MM.1S (cell line): Measurements from ENCODE around the gene ZBTB38.

ENCODE experiments used
- DNase-seq: peaks from one replicate; pipeline ENCODE4 v3.0.0-alpha.2; 2015
- H2AFZ ChIP-seq: fragments of 300-600 bp; sonication (generic); 2 replicates; pipeline ENCODE4 v1.6.0; 2016; ENCODE audit warnings: antibody characterized with exemption, low read length
- H3F3A ChIP-seq: fragments of 300-600 bp; sonication (generic); 2 replicates; pipeline ENCODE4 v1.6.1; 2016; ENCODE audit warnings: mild to moderate bottlenecking, antibody characterized with exemption, low read length, moderate library complexity, mixed read lengths; ENCODE audit not compliant: insufficient read depth
- H3K27ac ChIP-seq: fragments of 300-600 bp; sonication (generic); 2 replicates; pipeline ENCODE4 v1.5.1; 2016; ENCODE audit warnings: mild to moderate bottlenecking, low read length
- H3K27me3 ChIP-seq: fragments of 300-600 bp; sonication (generic); replicated peaks from 2 replicates; pipeline ENCODE4 v1.6.0; 2016; ENCODE audit warnings: low read length; ENCODE audit not compliant: insufficient read depth
- H3K36me3 ChIP-seq: fragments of 300-600 bp; sonication (generic); replicated peaks from 2 replicates; pipeline ENCODE4 v1.6.1; 2016; ENCODE audit warnings: mild to moderate bottlenecking, low read length, mixed read lengths; ENCODE audit not compliant: insufficient read depth
- H3K4me1 ChIP-seq: fragments of 300-600 bp; sonication (generic); 2 replicates; pipeline ENCODE4 v1.6.1; 2016; ENCODE audit warnings: low read length, mixed read lengths
- H3K4me2 ChIP-seq: fragments of 300-600 bp; sonication (generic); 2 replicates; pipeline ENCODE4 v1.6.0; 2016; ENCODE audit warnings: low read depth, low read length
- H3K4me3 ChIP-seq: fragments of 300-600 bp; sonication (generic); 2 replicates; pipeline ENCODE4 v1.5.1; 2016; ENCODE audit warnings: low read length, mixed read lengths
- H3K79me2 ChIP-seq: fragments of 300-600 bp; sonication (generic); 2 replicates; pipeline ENCODE4 v1.6.1; 2016; ENCODE audit warnings: mixed run types, low read length, mixed read lengths
- H3K9ac ChIP-seq: fragments of 300-600 bp; sonication (generic); 2 replicates; pipeline ENCODE4 v1.6.1; 2016; ENCODE audit warnings: low read length, mixed read lengths
- H3K9me2 ChIP-seq: fragments of 300-600 bp; sonication (generic); replicated peaks from 2 replicates; pipeline ENCODE4 v1.6.1; 2016; ENCODE audit warnings: mild to moderate bottlenecking, low read length, mixed read lengths; ENCODE audit not compliant: insufficient read depth
- H3K9me3 ChIP-seq: fragments of 300-600 bp; sonication (generic); replicated peaks from 2 replicates; pipeline ENCODE4 v1.6.1; 2016; ENCODE audit warnings: mild to moderate bottlenecking, low read length, mixed read lengths; ENCODE audit not compliant: insufficient read depth
- H4K20me1 ChIP-seq: fragments of 300-600 bp; sonication (generic); 2 replicates; pipeline ENCODE4 v1.6.1; 2016; ENCODE audit warnings: mild to moderate bottlenecking, low read length, moderate library complexity, mixed read lengths; ENCODE audit not compliant: insufficient read depth
- EZH2 ChIP-seq: fragments of 300-600 bp; sonication (generic); optimal IDR thresholded peaks from 2 replicates; pipeline ENCODE3; 2017; ENCODE audit warnings: low read depth, mild to moderate bottlenecking, antibody characterized with exemption, low read length, mixed read lengths
- EZH2phosphoT487 ChIP-seq: fragments of 300-600 bp; sonication (generic); IDR thresholded peaks from 2 replicates; pipeline ENCODE4 v1.6.1; 2018; ENCODE audit warnings: antibody characterized with exemption, low read length
- TF ChIP-seq, protein P1 (sequence below): fragments of 300-600 bp; sonication (generic); IDR thresholded peaks from 2 replicates; pipeline ENCODE4 v1.5.1; 2016; ENCODE audit warnings: antibody characterized with exemption, low read length, mixed read lengths

ZBTB38 gene

DNA sequence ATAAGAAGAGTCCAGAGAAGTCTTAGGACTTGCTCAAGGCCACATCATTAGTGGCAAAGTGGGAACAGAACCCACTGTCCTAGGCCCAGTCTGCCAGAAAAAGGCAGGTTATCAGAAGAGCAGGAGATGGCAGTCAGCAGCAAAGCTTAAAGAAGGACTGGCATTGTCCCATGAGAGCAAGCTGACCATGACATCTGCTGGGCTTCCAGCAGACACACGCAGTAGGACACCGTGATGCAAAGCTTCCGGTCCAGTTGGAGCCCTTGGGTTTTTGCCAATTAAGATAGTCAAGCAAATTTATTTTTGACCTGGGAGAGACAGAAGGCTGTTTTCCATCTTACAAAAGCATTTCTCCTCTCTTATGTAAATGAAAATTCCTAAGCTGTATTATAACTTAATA, 42.1 kb downstream of the ZBTB38 start:
- peak overlapping the region; percentile 61 for H3K4me2 ChIP-seq
- no peaks in the 10 kb centered on the region for H3K9me2 ChIP-seq
- TF ChIP-seq, protein P1, sequence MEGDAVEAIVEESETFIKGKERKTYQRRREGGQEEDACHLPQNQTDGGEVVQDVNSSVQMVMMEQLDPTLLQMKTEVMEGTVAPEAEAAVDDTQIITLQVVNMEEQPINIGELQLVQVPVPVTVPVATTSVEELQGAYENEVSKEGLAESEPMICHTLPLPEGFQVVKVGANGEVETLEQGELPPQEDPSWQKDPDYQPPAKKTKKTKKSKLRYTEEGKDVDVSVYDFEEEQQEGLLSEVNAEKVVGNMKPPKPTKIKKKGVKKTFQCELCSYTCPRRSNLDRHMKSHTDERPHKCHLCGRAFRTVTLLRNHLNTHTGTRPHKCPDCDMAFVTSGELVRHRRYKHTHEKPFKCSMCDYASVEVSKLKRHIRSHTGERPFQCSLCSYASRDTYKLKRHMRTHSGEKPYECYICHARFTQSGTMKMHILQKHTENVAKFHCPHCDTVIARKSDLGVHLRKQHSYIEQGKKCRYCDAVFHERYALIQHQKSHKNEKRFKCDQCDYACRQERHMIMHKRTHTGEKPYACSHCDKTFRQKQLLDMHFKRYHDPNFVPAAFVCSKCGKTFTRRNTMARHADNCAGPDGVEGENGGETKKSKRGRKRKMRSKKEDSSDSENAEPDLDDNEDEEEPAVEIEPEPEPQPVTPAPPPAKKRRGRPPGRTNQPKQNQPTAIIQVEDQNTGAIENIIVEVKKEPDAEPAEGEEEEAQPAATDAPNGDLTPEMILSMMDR: peak; percentile 16; the same call in 1 of the 2 replicates
- no peak for TF ChIP-seq EZH2
- no peak for TF ChIP-seq EZH2phosphoT487
- H3K9ac ChIP-seq: peak overlapping the region; percentile 100
- H3K79me2 ChIP-seq: peaks cover 100% of the 10 kb centered on the region
- DNase-seq: peak; percentile 70
- peaks cover 99% of the 10 kb centered on the region for H3F3A ChIP-seq
- H3K27ac ChIP-seq: peak overlapping the region; percentile 98
- H3K27me3 ChIP-seq: no peaks in the 10 kb centered on the region
- H3K4me3 ChIP-seq: peak overlapping the region; percentile 18; the same call in 1 of the 2 replicates
- H4K20me1 ChIP-seq: 0 out of 2 replicates have a peak, but pooled peaks cover 4% of the 10 kb centered on the region
- H3K4me1 ChIP-seq: peaks cover 97% of the 10 kb centered on the region
- peaks cover 33% of the 10 kb centered on the region for H3K36me3 ChIP-seq
- no peak overlapping the region for H2AFZ ChIP-seq
- no peaks in the 10 kb centered on the region for H3K9me3 ChIP-seq

DNA sequence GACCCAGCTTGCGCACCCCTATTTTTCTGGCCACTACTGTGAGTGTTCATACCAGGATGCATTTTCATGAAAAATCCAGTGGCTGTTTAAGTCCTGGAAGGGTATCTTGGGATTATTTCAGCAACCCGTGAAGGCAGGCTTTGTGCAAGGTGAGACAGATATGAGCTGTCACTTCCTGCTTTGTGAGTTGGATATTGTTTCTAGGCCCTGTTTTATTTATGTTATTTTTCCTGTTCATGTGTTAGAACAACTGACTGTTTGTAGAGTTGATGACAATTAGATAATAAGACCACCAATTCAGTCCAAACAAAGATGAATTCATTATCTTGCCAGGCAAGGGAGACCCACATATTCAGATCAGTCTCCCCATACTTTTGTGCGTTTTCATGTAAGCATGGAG, 42.5 kb downstream of the ZBTB38 start:
- no peak overlapping the region for H2AFZ ChIP-seq
- H3K79me2 ChIP-seq: peaks cover 100% of the 10 kb centered on the region
- H3K9ac ChIP-seq: peak overlapping the region; percentile 100
- peaks cover 97% of the 10 kb centered on the region for H3K4me1 ChIP-seq
- DNase-seq: no peak
- no peaks in the 10 kb centered on the region for H3K27me3 ChIP-seq
- no peaks in the 10 kb centered on the region for H3K9me3 ChIP-seq
- H3K4me2 ChIP-seq: peak overlapping the region; percentile 61
- peak overlapping the region; percentile 98 for H3K27ac ChIP-seq
- peaks cover 37% of the 10 kb centered on the region for H3K36me3 ChIP-seq
- H3F3A ChIP-seq: peaks cover 99% of the 10 kb centered on the region
- no peak for TF ChIP-seq EZH2
- TF ChIP-seq EZH2phosphoT487: no peak
- TF ChIP-seq, protein P1: no peak
- peak overlapping the region; percentile 18; the same call in 1 of the 2 replicates for H3K4me3 ChIP-seq
- no peaks in the 10 kb centered on the region for H3K9me2 ChIP-seq
- H4K20me1 ChIP-seq: 0 out of 2 replicates have a peak, but pooled peaks cover 4% of the 10 kb centered on the region

GRCh38 chr3:141411251-141411771, 43.0 kb downstream of the ZBTB38 start:
- TF ChIP-seq EZH2phosphoT487: no peak
- no peak for TF ChIP-seq EZH2
- TF ChIP-seq, protein P1: no peak
- H3K9me3 ChIP-seq: no peaks in the 10 kb centered on the region
- H3F3A ChIP-seq: peaks cover 99% of the 10 kb centered on the region
- DNase-seq: peak; percentile 88
- peaks cover 5% of the 10 kb centered on the region for H4K20me1 ChIP-seq
- H3K79me2 ChIP-seq: peaks cover 100% of the 10 kb centered on the region
- peak overlapping the region; percentile 98 for H3K27ac ChIP-seq
- no peak overlapping the region for H2AFZ ChIP-seq
- peak overlapping the region; percentile 100 for H3K9ac ChIP-seq
- no peaks in the 10 kb centered on the region for H3K27me3 ChIP-seq
- no peaks in the 10 kb centered on the region for H3K9me2 ChIP-seq
- H3K4me2 ChIP-seq: peak overlapping the region; percentile 61
- H3K36me3 ChIP-seq: peaks cover 38% of the 10 kb centered on the region
- peaks cover 97% of the 10 kb centered on the region for H3K4me1 ChIP-seq
- H3K4me3 ChIP-seq: peak overlapping the region; percentile 12
